ENCODE measurements around the gene MTCL1.
"Not testable (repeated sequence)": the region's sequence is repeated elsewhere in the genome, so short reads cannot be mapped to it uniquely, and the experiment has no call there.

Gene MTCL1

DNA sequence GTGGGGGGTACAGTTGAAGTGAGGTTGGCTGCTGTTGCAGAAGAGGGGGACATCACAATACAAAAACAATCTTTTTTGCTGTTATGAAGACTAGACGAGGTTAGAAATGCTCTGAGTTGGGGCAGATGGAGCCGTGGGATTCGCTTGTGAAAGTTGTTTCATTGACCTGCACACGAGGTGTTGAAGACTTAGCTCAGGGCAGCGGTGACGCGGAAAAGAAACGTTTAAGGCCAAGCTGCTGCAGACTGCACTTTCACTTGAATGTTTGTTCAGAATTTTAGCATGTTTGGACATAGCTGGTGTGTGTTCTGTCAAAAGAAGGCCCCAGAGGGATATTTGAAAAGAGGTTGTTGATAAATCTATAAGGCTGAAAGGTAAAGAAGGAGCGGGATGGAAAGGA, 46.3 kb downstream of the MTCL1 start:
- no peaks in the 10 kb centered on the region for H3K27me3 Mint-ChIP-seq
- ATAC-seq (replicated peaks) (no peak), DNase-seq (no peak)
- H3K27ac Mint-ChIP-seq, result no peak overlapping the region
- no peaks in the 10 kb centered on the region for H3K9me3 Mint-ChIP-seq
- H3K4me3 Mint-ChIP-seq, result no peak overlapping the region
- peaks cover 21 to 39% of the 10 kb centered on the region in 2 donors for H3K4me1 Mint-ChIP-seq
- peaks cover 4 to 9% of the 10 kb centered on the region in 2 donors for H3K36me3 Mint-ChIP-seq

DNA sequence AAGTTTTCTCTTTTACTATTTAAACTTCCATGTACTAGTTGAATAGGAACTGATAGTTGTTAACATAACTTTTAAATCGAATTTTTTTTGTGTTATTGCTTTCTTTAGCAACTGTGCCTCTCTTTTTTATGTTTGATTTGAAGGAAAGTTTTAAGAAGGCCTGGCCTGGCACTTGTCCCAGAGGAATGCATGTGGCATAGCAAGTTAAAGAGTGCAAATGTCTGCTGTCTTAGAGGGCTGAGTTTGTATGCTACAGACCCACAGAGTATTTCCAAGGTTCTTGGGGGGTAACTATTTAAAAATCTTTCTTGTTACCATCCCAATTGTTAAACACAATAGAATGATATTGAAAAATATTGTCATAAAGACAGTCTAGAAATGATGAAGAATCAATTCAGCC, 47.0 kb downstream of the MTCL1 start:
- no peak for ATAC-seq (replicated peaks)

DNA sequence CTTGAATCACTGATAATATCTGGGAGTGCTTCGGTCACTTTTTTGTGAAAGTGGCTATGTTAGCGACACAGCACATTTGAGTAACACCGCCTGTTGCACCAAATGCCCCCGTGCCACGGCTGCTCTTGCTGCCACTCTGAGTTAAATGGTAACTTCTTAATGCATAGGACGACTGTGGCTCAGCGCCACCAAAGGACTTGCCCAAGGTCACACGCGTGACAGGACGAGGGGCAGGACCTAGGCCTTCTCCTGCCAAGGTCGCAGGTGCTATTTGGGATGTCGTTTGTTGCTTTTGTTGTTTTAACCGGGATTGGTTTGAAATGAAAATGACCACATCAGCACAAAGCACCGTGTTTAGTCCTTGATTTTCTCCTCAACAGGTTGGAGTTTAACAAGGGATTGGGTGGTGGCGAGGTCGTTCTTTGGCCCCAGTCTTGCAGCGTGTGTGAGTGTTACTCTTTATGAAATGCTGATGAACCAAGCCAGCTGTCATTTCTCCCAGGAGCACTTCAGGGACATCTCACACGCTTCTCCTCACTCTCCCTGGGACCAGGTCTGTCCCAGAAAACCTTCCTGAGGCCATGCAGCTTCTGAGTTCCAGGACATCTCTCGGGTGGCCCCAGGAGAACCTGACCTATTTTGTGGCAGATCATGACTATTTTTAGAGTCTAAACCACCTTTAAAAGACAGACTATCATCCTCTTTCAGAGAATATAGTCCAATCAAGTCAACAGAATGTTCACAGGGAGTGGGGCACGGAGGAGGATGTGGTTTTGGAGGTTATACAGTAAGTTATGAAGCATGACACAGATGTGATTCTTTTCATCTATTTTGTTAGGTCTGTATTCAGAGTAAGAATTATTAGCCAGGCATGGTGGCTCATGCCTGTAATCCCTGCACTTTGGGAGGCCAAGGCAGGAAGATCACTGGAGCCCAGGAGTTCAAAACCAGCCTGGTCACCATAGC, 49.9 kb downstream of the MTCL1 start:
- H3K4me3 Mint-ChIP-seq, result peak overlapping the region; percentile 29 to 36
- no peaks in the 10 kb centered on the region for H3K9me3 Mint-ChIP-seq
- H3K36me3 Mint-ChIP-seq, result no peaks in the 10 kb centered on the region
- H3K27ac Mint-ChIP-seq, result peak overlapping the region; percentile 76
- no peaks in the 10 kb centered on the region for H3K27me3 Mint-ChIP-seq
- peak; percentile 96 to 97 for ATAC-seq (replicated peaks)
- peak; percentile 7 for DNase-seq
- peaks cover 28 to 44% of the 10 kb centered on the region in 2 donors for H3K4me1 Mint-ChIP-seq

More for the DNA sequence above, 47.0 kb downstream of the MTCL1 start:
- Mint-ChIP-seq H3K9me3 (no peaks in the 10 kb centered on the region), H3K36me3 (peaks cover 4 to 9% of the 10 kb centered on the region in 2 donors), H3K27ac (no peak overlapping the region), H3K4me3 (no peak overlapping the region), H3K27me3 (no peaks in the 10 kb centered on the region), H3K4me1 (peaks cover 23 to 39% of the 10 kb centered on the region in 2 donors)
- DNase-seq, result no peak

GRCh38 chr18:8756571-8756970, 51.2 kb downstream of the MTCL1 start:
- peaks cover 3 to 4% of the 10 kb centered on the region in 2 donors for H3K9me3 Mint-ChIP-seq
- peaks cover 26 to 44% of the 10 kb centered on the region in 2 donors for H3K4me1 Mint-ChIP-seq
- no peaks in the 10 kb centered on the region for H3K27me3 Mint-ChIP-seq

GRCh38 chr18:8757396-8757997, 52.1 kb downstream of the MTCL1 start:
- Mint-ChIP-seq H3K36me3 (peaks cover under 1 to 11% of the 10 kb centered on the region in 2 donors), H3K27ac (no peak overlapping the region), H3K4me1 (peaks cover 28 to 44% of the 10 kb centered on the region in 2 donors)

More at GRCh38 chr18:8756571-8756970, 51.2 kb downstream of the MTCL1 start:
- Mint-ChIP-seq H3K27ac (no peak overlapping the region), H3K4me3 (no peak overlapping the region), H3K36me3 (peaks cover 0 to 5% of the 10 kb centered on the region in 2 donors)
- ATAC-seq (replicated peaks) (no peak), DNase-seq (no peak)

DNA sequence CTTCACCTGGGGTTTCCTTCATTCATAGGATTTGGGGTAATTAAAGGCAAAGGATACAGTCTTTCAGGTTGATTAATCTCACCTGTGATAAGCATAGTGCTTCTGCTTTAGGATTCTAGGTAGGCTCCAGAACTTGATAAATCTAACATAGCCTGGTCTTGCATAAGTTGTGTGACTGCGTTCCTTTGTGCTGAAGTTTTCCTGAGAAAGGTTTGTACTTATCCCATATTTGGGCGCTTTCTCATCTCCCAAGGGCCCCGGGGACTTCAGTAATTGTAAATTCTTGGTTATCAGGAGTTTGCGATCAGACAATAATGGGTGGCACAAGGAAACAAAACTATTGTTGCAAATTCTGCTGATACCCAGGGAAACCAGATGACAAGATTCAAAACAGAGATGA, 53.1 kb downstream of the MTCL1 start:
- H3K4me3 Mint-ChIP-seq, result no peak overlapping the region
- DNase-seq (no peak), ATAC-seq (replicated peaks) (no peak)
- no peak overlapping the region for H3K27ac Mint-ChIP-seq
- H3K27me3 Mint-ChIP-seq, result no peaks in the 10 kb centered on the region
- peaks cover 3 to 19% of the 10 kb centered on the region in 2 donors for H3K36me3 Mint-ChIP-seq
- H3K4me1 Mint-ChIP-seq, result peaks cover 28 to 44% of the 10 kb centered on the region in 2 donors
- H3K9me3 Mint-ChIP-seq, result peaks cover 3 to 5% of the 10 kb centered on the region in 2 donors

More at GRCh38 chr18:8757396-8757997, 52.1 kb downstream of the MTCL1 start:
- ATAC-seq (replicated peaks), result no peak
- Mint-ChIP-seq H3K4me3 (no peak overlapping the region), H3K9me3 (peaks cover 3 to 5% of the 10 kb centered on the region in 2 donors), H3K27me3 (no peaks in the 10 kb centered on the region)
- no peak for DNase-seq

GRCh38 chr18:8760984-8761383, 55.6 kb downstream of the MTCL1 start:
- DNase-seq (no peak), ATAC-seq (replicated peaks) (no peak)
- peaks cover 3 to 5% of the 10 kb centered on the region in 2 donors for H3K9me3 Mint-ChIP-seq
- H3K27me3 Mint-ChIP-seq, result no peaks in the 10 kb centered on the region
- H3K4me1 Mint-ChIP-seq, result peaks cover 18 to 23% of the 10 kb centered on the region in 2 donors
- peaks cover 4 to 21% of the 10 kb centered on the region in 2 donors for H3K36me3 Mint-ChIP-seq
- no peak overlapping the region for H3K4me3 Mint-ChIP-seq
- H3K27ac Mint-ChIP-seq, result no peak overlapping the region

- not testable (repeated sequence) for DNase-seq; H3K27ac Mint-ChIP-seq; H3K9me3 Mint-ChIP-seq; H3K27me3 Mint-ChIP-seq; H3K4me3 Mint-ChIP-seq; ATAC-seq (replicated peaks)
- H3K4me1 Mint-ChIP-seq, result peaks cover 16 to 20% of the 10 kb centered on the region in 2 donors
- peaks cover 4 to 21% of the 10 kb centered on the region in 2 donors for H3K36me3 Mint-ChIP-seq
Observed at GRCh38 chr18:8761535-8761934, 56.2 kb downstream of the MTCL1 start.

GRCh38 chr18:8762968-8763367, 57.6 kb downstream of the MTCL1 start:
- Mint-ChIP-seq H3K9me3 (peaks cover 3 to 5% of the 10 kb centered on the region in 2 donors), H3K27ac (no peak overlapping the region), H3K27me3 (no peaks in the 10 kb centered on the region), H3K4me1 (peaks cover 8 to 12% of the 10 kb centered on the region in 2 donors), H3K36me3 (peaks cover 4 to 21% of the 10 kb centered on the region in 2 donors), H3K4me3 (no peak overlapping the region)
- ATAC-seq (replicated peaks) (no peak), DNase-seq (no peak)

GRCh38 chr18:8763611-8764010, 58.3 kb downstream of the MTCL1 start:
- no peak for ATAC-seq (replicated peaks)
- Mint-ChIP-seq H3K36me3 (peaks cover 4 to 21% of the 10 kb centered on the region in 2 donors), H3K4me1 (peaks cover 3 to 9% of the 10 kb centered on the region in 2 donors), H3K27ac (no peak overlapping the region), H3K4me3 (no peak overlapping the region), H3K27me3 (no peaks in the 10 kb centered on the region), H3K9me3 (peaks cover 3 to 5% of the 10 kb centered on the region in 2 donors)
- no peak for DNase-seq

DNA sequence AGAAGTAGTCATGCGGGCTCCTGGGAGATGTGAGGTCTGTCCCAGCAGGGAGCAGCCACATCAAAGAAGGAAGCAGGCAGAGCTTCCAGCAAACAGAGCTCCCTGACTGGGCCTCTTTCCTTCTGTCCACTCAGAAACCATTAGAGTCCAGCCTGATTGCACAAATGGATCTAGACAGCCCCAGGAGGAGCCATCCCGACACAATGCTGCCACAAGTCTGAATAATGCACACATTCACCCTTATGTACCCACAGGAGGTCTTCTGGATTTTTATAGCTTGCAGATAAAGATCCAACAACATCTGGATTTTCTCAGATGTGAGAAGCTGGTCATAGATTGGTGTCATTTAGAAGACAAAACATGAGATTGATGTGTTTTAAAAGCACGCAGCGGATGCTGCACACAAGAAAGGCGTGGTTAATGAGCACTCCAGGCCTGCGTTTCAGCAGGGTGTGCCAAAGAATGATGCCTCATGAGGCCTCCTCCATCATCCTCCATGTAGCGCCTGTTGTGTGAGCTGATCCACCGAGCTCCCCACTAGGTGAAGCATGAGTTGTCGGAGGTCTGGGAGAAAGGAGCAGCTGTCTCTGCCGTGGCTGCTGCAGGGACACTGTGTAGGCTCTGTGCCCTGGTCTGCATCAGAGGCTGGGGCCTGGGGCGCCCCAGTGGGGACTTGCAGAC, 60.6 kb downstream of the MTCL1 start:
- ATAC-seq (replicated peaks), result no peak
- Mint-ChIP-seq H3K4me1 (peaks cover 0 to 9% of the 10 kb centered on the region in 2 donors), H3K4me3 (no peak overlapping the region), H3K27me3 (no peaks in the 10 kb centered on the region), H3K9me3 (peaks cover 3 to 5% of the 10 kb centered on the region in 2 donors), H3K27ac (no peak overlapping the region), H3K36me3 (peaks cover 4 to 21% of the 10 kb centered on the region in 2 donors)
- DNase-seq, result no peak

DNA sequence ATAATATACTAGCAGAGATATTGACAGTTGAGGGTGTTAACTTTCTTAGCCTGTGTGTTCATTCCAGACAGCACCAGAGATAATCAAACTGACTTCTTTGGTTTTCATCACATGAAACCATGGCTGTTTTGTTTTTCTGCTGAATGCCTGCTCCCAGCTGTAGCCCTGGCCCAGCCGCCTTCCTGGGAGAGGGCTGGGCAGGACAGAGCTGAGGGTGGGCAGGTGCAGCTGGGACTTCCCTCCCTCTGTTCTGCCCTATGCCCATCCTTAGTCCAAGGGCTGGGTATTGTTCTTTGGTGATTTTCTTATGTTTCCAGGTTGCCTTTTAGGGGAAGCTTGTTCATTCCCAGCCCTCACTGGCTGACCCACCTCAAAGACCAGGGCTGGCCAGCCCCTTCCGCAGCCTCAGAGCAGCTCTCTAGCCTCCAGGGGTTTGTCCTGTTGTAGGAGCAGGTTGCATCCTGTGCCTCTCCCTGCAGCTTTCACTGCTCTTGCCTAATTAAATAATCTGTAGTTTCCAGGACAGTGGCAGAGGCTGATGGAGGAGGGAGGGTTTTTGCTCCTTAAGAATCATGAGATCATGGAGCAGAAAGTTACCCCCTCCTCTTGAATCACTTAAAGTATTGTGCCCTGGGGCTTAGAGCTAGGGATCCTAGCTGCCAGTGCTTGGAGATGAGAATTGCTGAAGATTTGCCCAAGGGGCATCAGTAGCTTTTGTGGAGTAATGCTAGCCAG, 61.4 kb downstream of the MTCL1 start:
- Mint-ChIP-seq H3K27me3 (no peaks in the 10 kb centered on the region), H3K4me1 (peaks cover 0 to 9% of the 10 kb centered on the region in 2 donors), H3K36me3 (peaks cover 4 to 15% of the 10 kb centered on the region in 2 donors), H3K4me3 (no peak overlapping the region), H3K27ac (no peak overlapping the region), H3K9me3 (no peaks in the 10 kb centered on the region)
- DNase-seq, result no peak
- ATAC-seq (replicated peaks), result no peak

GRCh38 chr18:8767340-8767739, 62.0 kb downstream of the MTCL1 start:
- Mint-ChIP-seq H3K27me3 (no peaks in the 10 kb centered on the region), H3K9me3 (no peaks in the 10 kb centered on the region), H3K36me3 (peaks cover 4 to 11% of the 10 kb centered on the region in 2 donors), H3K27ac (no peak overlapping the region), H3K4me1 (peaks cover 0 to 7% of the 10 kb centered on the region in 2 donors), H3K4me3 (no peak overlapping the region)
- DNase-seq (no peak), ATAC-seq (replicated peaks) (no peak)
